HG03066 (cell line): ENCODE measurements around the gene OPTC.

Source experiments
- ATAC-seq: cut with Tn5 transposase; IDR thresholded peaks from one replicate; pipeline ENCODE4 v1.9.1; 2021; ENCODE audit warnings: low read depth; ENCODE audit not compliant: unreplicated experiment

OPTC gene

GRCh38 chr1:203528063-203528462, 34.1 kb downstream of the OPTC start:
- no peak for ATAC-seq

- no peak for ATAC-seq
These were observed 35.3 kb downstream of the OPTC start for GRCh38 chr1:203528976-203529835.

- no peak for ATAC-seq
These were observed 37.1 kb downstream of the OPTC start for GRCh38 chr1:203531063-203531462.

- no peak for ATAC-seq
These were observed 40.1 kb downstream of the OPTC start for GRCh38 chr1:203534012-203534411.

- ATAC-seq: no peak
These were observed 40.6 kb downstream of the OPTC start for GRCh38 chr1:203534526-203534925.

- ATAC-seq: no peak
These were observed 42.6 kb downstream of the OPTC start for GRCh38 chr1:203536575-203536974.

- ATAC-seq: no peak
These were observed 43.1 kb downstream of the OPTC start for GRCh38 chr1:203536980-203537455.

- no peak for ATAC-seq
These were observed 44.0 kb downstream of the OPTC start for GRCh38 chr1:203537806-203538464.

- ATAC-seq: no peak
These were observed 44.8 kb downstream of the OPTC start for GRCh38 chr1:203538726-203539125.

GRCh38 chr1:203539831-203540546, 46.0 kb downstream of the OPTC start:
- no peak for ATAC-seq

GRCh38 chr1:203544485-203544884, 50.5 kb downstream of the OPTC start:
- ATAC-seq: no peak

- ATAC-seq: no peak
These were observed 51.2 kb downstream of the OPTC start for GRCh38 chr1:203544978-203545816.

- no peak for ATAC-seq
These were observed 52.3 kb downstream of the OPTC start for GRCh38 chr1:203546274-203546673.

- ATAC-seq: no peak
These were observed 53.2 kb downstream of the OPTC start for GRCh38 chr1:203547147-203547546.

- no peak for ATAC-seq
These were observed 53.9 kb downstream of the OPTC start for GRCh38 chr1:203547771-203548421.

- no peak for ATAC-seq
These were observed 54.9 kb downstream of the OPTC start for GRCh38 chr1:203548892-203549291.

- no peak for ATAC-seq
These were observed 55.4 kb downstream of the OPTC start for GRCh38 chr1:203549309-203549708.

- no peak for ATAC-seq
These were observed 56.9 kb downstream of the OPTC start for GRCh38 chr1:203550846-203551245.

- no peak for ATAC-seq
These were observed 57.6 kb downstream of the OPTC start for GRCh38 chr1:203551550-203551949.

- ATAC-seq: no peak
These were observed 59.5 kb downstream of the OPTC start for GRCh38 chr1:203553496-203553895.
